Measurements from ENCODE around the gene NFATC1.
"Not testable (repeated sequence)": the region's sequence is repeated elsewhere in the genome, so short reads cannot be mapped to it uniquely, and the experiment has no call there.

NFATC1 gene

DNA sequence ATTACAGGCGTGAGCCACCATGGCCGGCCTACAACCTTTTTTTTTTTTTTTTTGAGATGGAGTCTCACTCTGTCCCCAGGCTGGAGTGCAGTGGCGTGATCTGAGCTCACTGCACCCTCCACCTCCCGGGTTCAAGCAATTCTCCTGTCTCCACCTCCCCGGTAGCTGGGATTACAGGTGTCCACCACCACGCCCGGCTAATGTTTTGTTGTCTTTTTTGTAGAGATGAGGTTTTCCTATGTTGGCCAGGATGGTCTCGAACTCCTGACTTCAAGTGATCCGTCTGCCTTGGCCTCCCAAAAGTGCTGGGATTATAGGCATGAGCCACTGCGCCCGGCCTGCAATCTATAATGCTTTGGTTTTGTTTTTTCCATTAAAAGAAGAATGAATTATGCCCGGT lies 19.1 kb upstream of the NFATC1 start:
- H3K27me3 ChIP-seq (ENCODE audit: insufficient read depth, low read length); H3K9me3 ChIP-seq (ENCODE audit: insufficient read depth, low read depth, low read length); H3K4me3 ChIP-seq (ENCODE audit: low read length); H3K36me3 ChIP-seq (ENCODE audit: insufficient read depth, low read length); H3K4me1 ChIP-seq (ENCODE audit: insufficient read depth, low read length); H3K27ac ChIP-seq (ENCODE audit: low read depth, low read length); H3K9ac ChIP-seq (ENCODE audit: low read depth, low read length): not testable (repeated sequence)
- 96% methylated on average over 12 of the region's 12 CpGs for WGBS

DNA sequence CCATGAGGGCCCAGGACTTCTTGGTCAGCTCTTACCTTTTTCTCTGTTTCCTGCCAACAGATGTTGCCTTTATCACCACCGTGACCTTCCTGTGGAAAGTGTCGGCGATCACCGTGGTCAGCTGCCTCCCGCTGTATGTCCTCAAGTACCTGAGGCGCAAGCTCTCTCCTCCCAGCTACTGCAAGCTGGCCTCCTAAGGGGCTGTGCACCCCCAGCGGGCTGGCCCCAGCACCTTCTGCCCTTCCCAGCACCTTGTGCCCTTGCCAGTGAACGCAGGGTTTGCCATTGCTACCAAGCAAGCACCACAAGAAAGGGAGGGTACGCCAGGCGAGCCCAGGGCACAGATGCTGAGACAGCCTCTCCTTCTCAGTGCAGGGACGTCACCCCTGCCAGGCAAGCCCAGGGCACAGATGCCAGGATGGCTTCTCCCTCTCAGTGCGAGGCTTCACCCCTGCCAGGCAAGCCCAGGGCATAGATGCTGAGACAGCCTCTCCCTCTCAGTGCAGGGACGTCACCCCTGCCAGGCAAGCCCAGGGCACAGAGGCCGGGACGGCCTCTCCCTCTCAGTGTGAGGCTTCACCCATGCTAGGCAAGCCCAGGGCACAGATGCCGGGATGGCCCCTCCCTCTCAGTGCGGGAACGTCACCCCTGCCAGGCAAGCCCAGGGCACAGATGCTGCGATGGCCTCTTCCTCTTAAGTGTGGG lies 18.4 kb upstream of the NFATC1 start:
- no peak overlapping the region for H3K4me3 ChIP-seq (ENCODE audit: low read length)
- H3K27ac ChIP-seq (ENCODE audit: low read depth, low read length): no peak overlapping the region
- H3K4me1 ChIP-seq (ENCODE audit: insufficient read depth, low read length): no peaks in the 10 kb centered on the region
- no peaks in the 10 kb centered on the region for H3K9me3 ChIP-seq (ENCODE audit: insufficient read depth, low read depth, low read length)
- H3K9ac ChIP-seq (ENCODE audit: low read depth, low read length): no peak overlapping the region
- no peaks in the 10 kb centered on the region for H3K27me3 ChIP-seq (ENCODE audit: insufficient read depth, low read length)
- 94% methylated on average over 19 of the region's 19 CpGs for WGBS
- no peaks in the 10 kb centered on the region; the same call in 1 of the 2 replicates for H3K36me3 ChIP-seq (ENCODE audit: insufficient read depth, low read length)

DNA sequence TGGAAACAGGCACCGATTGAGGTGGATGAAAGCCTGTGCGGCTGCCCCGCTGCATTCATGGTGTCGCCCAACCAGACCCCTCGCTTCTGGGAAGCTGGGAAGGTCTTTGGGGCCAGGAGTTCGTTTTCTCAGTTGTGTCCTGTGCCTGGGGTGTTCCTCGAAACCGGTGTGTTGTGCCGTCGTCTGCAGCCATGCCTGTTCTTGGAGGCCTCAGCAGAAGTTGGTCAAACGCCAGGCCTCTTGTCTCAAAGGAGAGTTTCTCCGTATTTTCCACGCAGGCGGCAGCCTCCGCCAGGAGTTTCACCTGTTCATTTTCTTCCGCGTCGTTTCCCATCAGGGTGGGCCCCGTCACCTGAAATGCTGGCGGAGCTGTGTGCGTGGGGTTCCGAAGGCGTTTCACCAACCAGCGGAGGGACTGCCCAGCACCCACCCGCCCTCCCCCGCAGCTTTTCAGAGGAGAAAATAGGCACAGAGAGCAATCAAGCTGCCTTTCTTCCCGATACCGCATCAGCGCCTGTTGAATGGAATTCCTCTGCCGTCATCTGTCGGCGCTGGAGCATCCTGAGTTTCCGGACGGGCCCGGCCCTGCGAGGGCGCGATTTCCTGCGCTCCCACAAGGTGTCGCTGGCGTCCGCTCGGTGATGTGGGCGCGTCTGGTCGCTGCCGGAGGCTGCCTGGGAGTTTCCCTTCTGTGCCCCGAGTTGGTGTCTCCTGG lies 17.0 kb upstream of the NFATC1 start:
- WGBS: 43% methylated on average over 48 of the region's 48 CpGs
- Histone ChIP-seq H3K4me3 (ENCODE audit: low read length) (peak overlapping the region; percentile 39), H3K9ac (ENCODE audit: low read depth, low read length) (no peak overlapping the region), H3K27me3 (ENCODE audit: insufficient read depth, low read length) (no peaks in the 10 kb centered on the region), H3K27ac (ENCODE audit: low read depth, low read length) (no peak overlapping the region; the same call in 1 of the 2 replicates), H3K4me1 (ENCODE audit: insufficient read depth, low read length) (no peaks in the 10 kb centered on the region), H3K36me3 (ENCODE audit: insufficient read depth, low read length) (no peaks in the 10 kb centered on the region; the same call in 1 of the 2 replicates), H3K9me3 (ENCODE audit: insufficient read depth, low read depth, low read length) (no peaks in the 10 kb centered on the region)

DNA sequence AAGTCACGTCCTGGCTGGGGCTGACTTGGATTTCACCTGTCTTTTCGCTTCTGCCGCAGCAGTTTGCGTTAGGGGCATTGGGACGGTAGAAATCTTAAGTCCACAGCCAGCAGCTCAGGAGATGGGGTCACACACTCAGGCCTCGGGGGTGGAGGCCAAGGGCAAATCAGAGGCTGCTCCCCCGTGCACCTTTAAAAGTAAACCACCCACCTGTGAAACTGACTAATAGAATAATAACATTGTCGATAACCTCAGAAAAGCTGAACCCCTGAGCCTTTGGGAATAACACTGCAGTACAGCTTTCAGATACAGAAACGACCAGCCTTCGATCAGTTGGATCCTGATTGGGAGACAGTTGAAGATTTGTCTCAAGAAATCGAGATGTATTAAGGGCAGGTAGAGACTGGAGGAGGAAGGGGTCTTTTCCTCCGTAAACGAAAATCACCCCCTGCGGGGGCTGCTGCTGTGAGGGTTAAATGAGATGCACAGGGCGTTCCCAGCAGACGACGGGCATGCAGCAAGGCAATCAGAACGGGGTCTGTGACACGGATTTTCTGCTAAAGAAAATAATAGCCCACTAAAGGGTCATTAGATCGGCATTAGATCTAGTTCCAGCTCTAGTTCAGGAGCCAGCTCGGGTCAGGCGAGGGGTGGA lies 16.4 kb upstream of the NFATC1 start:
- Histone ChIP-seq H3K27me3 (ENCODE audit: insufficient read depth, low read length) (no peaks in the 10 kb centered on the region), H3K9ac (ENCODE audit: low read depth, low read length) (no peak overlapping the region), H3K9me3 (ENCODE audit: insufficient read depth, low read depth, low read length) (no peaks in the 10 kb centered on the region), H3K36me3 (ENCODE audit: insufficient read depth, low read length) (no peaks in the 10 kb centered on the region; the same call in 1 of the 2 replicates), H3K4me1 (ENCODE audit: insufficient read depth, low read length) (no peaks in the 10 kb centered on the region), H3K27ac (ENCODE audit: low read depth, low read length) (no peak overlapping the region), H3K4me3 (ENCODE audit: low read length) (no peak overlapping the region)
- 73% methylated on average over 22 of the region's 22 CpGs for WGBS

DNA sequence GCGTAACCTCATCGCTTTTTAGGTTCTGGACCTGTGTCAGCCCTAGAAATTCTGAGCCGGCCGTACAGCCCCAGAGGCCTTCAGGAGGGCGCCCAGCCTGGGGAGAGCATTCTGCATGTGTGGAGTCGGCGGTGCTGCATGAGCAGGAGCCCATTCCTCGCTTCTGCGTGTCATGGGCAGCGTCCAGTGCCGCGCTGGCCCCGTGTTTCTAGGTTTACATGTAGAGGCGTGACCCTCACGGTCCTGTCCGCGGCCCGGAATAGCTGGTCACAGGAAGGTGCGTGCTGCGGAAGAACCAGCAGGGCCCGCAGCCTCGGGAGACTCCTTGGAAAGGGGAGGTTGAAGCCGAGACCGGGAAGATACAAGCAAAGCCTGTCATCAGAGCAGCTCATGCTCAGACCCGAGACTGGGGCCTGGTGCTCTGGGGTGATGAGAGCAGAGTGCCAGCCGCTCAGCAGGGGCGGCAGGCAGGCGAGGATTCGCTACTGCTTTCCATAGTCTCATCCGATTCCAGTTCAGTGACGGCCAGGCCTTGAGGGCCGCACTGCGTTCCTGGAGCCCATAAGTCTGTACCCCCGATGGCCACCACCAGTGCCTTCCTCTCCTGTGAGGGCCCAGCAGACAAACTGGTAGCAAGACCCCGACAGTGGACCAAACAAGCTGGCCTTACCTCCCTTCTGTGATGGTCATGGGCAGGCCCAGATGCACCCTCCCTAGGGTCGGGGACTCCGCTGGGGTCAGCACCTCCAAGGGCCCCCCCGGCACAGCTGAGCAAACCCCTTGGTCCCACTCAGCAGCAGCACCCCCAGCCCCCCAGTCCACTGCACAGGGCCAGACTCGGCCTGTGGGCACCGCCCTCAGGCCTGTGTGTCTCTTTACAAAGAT lies 15.6 kb upstream of the NFATC1 start:
- Histone ChIP-seq H3K9me3 (ENCODE audit: insufficient read depth, low read depth, low read length) (no peaks in the 10 kb centered on the region), H3K9ac (ENCODE audit: low read depth, low read length) (no peak overlapping the region), H3K27me3 (ENCODE audit: insufficient read depth, low read length) (no peaks in the 10 kb centered on the region), H3K4me1 (ENCODE audit: insufficient read depth, low read length) (no peaks in the 10 kb centered on the region), H3K4me3 (ENCODE audit: low read length) (no peak overlapping the region), H3K36me3 (ENCODE audit: insufficient read depth, low read length) (no peaks in the 10 kb centered on the region; the same call in 1 of the 2 replicates), H3K27ac (ENCODE audit: low read depth, low read length) (no peak overlapping the region)
- 93% methylated on average over 40 of the region's 40 CpGs for WGBS

DNA sequence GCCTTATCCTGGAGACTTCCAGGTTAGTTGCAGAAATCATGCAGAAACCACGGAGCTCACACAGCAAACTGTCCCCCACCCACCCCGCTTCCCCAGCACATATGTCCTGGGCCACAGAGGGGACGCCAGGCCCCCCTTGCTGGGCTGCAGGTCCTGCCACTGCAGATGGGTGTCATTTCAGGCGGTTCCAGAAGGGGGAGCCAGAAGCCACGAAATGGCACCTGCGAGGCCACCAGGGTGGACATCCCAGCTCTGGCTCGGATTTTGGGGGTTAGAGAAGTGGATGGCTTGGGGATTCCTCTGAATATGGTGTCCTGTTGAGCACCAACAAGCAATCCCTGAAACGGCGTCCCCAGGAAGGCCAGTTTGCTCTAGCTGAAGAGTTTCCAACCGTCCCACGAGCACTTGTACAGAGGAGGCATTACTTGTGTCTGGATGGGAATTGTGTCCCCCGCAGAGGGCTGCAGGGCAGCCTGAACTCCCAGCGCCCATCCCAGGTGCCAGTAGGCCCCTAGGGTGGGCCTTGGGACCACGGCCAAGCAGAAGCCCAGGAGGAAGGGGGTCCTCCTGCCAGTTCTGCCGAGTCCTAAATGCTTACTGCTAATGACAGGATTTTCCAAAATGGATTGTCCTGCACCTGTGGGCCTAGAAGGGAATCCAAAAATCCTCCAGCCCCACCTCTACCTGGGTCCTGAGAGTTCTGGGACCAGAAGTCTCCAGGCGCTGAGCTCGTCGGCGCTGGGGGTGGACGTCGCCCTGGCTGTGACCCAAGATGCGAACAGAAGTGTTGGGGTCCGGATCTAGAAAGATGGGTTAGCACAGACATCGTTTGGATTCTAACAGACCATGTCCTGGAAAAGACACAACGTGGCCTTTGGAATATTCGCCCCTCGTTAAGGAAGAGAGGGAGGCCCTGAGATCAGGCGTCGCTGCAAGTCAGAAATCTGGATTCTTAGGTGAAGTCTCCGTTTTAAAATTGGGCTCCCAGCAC lies 14.6 kb upstream of the NFATC1 start:
- no peak overlapping the region for H3K9ac ChIP-seq (ENCODE audit: low read depth, low read length)
- H3K4me1 ChIP-seq (ENCODE audit: insufficient read depth, low read length): no peaks in the 10 kb centered on the region
- H3K27ac ChIP-seq (ENCODE audit: low read depth, low read length): no peak overlapping the region
- H3K27me3 ChIP-seq (ENCODE audit: insufficient read depth, low read length): no peaks in the 10 kb centered on the region
- H3K36me3 ChIP-seq (ENCODE audit: insufficient read depth, low read length): no peaks in the 10 kb centered on the region; the same call in 1 of the 2 replicates
- no peak overlapping the region for H3K4me3 ChIP-seq (ENCODE audit: low read length)
- WGBS: 72% methylated on average over 30 of the region's 30 CpGs
- no peaks in the 10 kb centered on the region for H3K9me3 ChIP-seq (ENCODE audit: insufficient read depth, low read depth, low read length)

DNA sequence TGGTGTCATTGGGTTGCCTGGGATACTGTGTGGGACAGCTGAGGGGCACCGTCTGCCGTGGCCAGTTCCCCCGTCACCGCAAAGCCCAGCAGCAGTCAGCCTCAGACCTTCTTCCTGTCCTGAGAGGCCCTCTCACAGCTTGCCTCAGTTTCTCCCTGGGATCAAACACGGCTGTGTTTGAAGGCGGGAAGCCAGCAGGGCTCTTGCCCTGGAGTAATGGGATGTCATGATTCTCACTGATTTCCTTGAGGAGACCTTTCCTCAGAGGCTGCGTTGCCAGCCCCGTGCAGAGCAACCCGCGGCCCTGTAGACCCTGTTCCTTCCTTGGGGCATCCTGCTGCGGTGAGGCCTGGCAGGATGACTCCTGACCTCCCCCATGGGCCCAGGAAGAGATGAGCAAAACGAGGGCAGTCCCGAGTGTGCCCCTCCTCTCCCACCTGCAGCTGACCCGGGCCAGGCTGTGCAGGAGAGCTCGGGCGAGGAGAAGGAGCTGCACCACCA lies 13.9 kb upstream of the NFATC1 start:
- H3K4me1 ChIP-seq (ENCODE audit: insufficient read depth, low read length): no peaks in the 10 kb centered on the region
- 87% methylated on average over 16 of the region's 16 CpGs for WGBS
- no peaks in the 10 kb centered on the region for H3K27me3 ChIP-seq (ENCODE audit: insufficient read depth, low read length)
- H3K9ac ChIP-seq (ENCODE audit: low read depth, low read length): no peak overlapping the region
- no peak overlapping the region for H3K27ac ChIP-seq (ENCODE audit: low read depth, low read length)
- no peaks in the 10 kb centered on the region; the same call in 1 of the 2 replicates for H3K36me3 ChIP-seq (ENCODE audit: insufficient read depth, low read length)
- no peak overlapping the region for H3K4me3 ChIP-seq (ENCODE audit: low read length)
- H3K9me3 ChIP-seq (ENCODE audit: insufficient read depth, low read depth, low read length): no peaks in the 10 kb centered on the region

DNA sequence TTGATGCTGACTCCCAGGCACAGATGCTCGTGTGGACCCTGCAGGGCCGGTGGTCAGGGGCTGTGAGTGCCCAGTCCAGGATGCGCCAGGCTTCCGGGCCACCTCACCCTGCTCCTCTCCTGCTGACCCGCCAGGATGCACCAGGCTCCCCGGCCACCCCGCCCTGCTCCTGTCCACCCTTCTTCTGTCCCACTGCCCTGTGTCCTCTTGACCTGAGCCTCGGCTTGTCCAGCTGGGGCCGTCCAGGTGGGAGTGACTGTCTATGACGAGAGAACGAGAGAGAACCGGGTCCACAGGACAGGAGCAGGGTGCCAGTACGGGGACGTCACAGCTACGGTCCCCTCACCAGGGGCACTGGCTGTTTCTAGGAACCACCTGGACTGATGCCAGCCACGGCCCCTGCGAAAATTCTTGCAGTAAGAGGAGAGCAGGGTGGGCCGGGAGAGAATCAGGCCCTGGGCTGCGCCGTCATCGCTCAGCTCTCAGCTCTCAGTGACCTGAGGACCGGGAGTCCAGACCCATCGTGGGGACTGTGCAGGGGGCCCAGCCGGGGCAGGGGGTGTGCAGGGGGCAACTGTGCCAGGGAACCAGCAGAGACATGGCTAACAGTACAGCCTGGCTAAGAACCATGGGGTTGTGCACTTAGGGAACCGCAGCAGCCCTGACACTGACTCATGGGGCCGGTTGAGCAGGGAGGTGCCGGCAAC lies 12.9 kb upstream of the NFATC1 start:
- no peaks in the 10 kb centered on the region for H3K36me3 ChIP-seq (ENCODE audit: insufficient read depth, low read length)
- 94% methylated on average over 27 of the region's 27 CpGs for WGBS
- H3K9me3 ChIP-seq (ENCODE audit: insufficient read depth, low read depth, low read length): no peaks in the 10 kb centered on the region
- H3K4me3 ChIP-seq (ENCODE audit: low read length): no peak overlapping the region
- no peak overlapping the region for H3K27ac ChIP-seq (ENCODE audit: low read depth, low read length)
- no peak overlapping the region for H3K9ac ChIP-seq (ENCODE audit: low read depth, low read length)
- H3K4me1 ChIP-seq (ENCODE audit: insufficient read depth, low read length): no peaks in the 10 kb centered on the region
- H3K27me3 ChIP-seq (ENCODE audit: insufficient read depth, low read length): no peaks in the 10 kb centered on the region

DNA sequence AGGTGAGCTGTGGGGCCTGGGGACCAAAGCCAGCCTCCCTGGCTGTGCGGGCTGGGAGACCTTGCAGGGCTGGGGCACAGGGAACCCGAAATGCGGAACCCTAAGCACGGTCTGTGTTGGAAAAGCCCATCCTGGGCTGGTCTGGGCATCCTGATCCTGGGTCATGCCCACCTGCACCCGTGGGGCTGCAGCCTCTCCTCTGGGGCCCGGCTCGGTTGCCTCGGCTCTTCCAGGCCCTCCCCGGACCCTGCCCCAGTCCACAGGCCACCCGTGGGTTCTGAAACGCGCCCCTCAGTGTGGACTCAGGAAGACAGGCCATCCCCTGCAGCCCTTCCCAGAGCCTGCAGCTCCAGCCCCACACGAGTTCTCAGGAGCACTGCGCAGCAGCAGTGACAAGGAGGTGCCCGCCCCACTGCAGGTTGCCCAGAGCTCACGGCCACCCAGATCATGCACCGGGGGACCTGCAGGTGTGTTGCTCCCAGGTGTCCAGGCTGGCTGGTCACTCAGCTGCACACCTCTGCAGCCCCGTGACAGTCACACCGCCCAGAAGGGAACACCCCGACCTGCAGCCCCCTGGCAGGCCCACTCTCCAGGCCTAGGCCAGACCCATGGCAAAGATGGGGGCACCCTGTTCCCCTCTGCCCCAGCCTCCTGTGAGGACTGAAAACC lies 12.2 kb upstream of the NFATC1 start:
- H3K27ac ChIP-seq (ENCODE audit: low read depth, low read length): no peak overlapping the region
- WGBS: 95% methylated on average over 20 of the region's 20 CpGs
- H3K27me3 ChIP-seq (ENCODE audit: insufficient read depth, low read length): peaks cover 4% of the 10 kb centered on the region
- no peak overlapping the region for H3K4me3 ChIP-seq (ENCODE audit: low read length)
- H3K9me3 ChIP-seq (ENCODE audit: insufficient read depth, low read depth, low read length): no peaks in the 10 kb centered on the region
- no peaks in the 10 kb centered on the region for H3K4me1 ChIP-seq (ENCODE audit: insufficient read depth, low read length)
- H3K36me3 ChIP-seq (ENCODE audit: insufficient read depth, low read length): no peaks in the 10 kb centered on the region
- H3K9ac ChIP-seq (ENCODE audit: low read depth, low read length): no peak overlapping the region
